Hematopoietic multipotent progenitor cell treated with erythropoietin and hydrocortisone succinate and interleukin-3 and kit ligand, for 6 days (in vitro differentiated cells): ENCODE measurements around the gene CDH13.
A peak's percentile ranks its signal among the peaks of the same experiment; 100 is the strongest.

Experiments
- DNase-seq: peaks from one replicate; pipeline ENCODE4 v3.0.0-alpha.2; 2015

The CDH13 gene

DNA sequence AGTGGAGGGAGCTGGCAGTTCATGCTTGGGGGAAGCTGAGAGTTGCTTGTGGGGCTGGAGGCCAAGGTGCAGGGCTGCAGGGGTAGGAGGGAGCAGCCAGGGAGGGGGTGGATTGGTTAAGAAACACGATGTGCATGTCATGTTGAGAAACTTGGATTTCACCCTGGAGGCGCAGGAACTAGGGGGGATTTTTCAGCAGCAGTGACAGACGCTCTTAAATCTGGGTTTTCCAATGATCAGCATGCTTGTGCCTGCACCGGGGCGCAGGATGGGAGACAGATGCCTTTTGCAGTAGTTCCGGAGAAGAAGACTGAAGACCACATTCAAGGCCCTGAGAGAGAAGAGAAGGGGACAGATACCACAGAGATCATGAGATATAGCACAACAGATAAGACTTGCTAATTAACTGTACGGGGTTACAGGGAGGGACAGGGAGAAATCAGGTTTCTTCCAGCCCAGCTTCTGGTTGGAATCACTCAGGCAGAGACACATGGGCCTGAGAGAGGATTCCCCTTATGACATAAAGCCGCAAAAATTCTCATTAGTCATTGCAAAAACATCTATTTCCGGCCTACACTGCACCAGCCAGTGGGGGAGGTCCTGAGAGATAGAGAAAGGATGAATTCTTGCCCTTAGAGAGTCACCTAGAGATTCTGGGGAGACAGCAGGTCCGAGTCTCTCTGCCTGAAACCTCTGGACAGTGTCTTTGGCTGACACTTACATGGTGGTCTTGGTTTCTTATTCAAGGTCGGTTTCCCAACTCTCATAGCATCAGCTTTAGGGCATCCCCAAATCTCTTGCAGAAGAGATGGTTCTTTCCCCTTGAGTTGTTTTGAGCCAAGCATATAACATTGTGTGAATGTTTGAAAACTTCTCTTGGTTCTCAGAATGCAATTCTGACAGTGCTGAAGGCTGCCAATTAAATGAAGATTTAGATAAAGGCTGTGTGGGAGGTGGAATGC is 27.1 kb downstream of the CDH13 start:
- DNase-seq: no peak

DNA sequence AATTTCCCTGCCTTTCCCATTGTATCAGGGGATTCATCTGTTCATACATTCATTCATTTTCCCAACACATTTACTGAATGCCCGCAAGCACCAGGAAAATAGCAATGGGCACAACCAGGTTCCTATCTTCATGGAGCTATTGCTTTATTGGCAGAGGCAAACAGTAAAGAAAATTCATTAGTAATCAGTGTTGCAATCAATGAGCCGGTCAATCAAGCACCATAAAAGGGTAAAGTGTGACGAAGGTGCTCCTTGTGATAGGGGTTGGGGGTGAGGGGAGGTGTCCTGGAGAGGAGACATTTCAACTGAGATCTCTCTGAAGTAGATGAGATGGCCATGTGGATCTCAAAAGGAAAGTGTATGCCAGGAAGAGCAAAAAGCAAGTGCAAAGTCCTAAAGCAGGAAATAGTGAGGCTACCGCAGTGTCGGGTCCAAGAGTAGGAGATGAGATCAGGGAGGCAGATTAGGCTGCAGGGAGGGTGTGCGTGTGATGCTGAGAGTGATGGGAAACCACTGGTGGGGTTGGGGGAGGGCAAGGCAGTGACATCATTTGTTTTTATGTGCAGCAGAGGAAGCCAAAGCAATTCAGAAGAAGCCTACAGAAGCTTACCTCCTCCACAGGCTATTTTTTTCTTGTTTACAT is 28.4 kb downstream of the CDH13 start:
- peak; percentile 6 for DNase-seq

DNA sequence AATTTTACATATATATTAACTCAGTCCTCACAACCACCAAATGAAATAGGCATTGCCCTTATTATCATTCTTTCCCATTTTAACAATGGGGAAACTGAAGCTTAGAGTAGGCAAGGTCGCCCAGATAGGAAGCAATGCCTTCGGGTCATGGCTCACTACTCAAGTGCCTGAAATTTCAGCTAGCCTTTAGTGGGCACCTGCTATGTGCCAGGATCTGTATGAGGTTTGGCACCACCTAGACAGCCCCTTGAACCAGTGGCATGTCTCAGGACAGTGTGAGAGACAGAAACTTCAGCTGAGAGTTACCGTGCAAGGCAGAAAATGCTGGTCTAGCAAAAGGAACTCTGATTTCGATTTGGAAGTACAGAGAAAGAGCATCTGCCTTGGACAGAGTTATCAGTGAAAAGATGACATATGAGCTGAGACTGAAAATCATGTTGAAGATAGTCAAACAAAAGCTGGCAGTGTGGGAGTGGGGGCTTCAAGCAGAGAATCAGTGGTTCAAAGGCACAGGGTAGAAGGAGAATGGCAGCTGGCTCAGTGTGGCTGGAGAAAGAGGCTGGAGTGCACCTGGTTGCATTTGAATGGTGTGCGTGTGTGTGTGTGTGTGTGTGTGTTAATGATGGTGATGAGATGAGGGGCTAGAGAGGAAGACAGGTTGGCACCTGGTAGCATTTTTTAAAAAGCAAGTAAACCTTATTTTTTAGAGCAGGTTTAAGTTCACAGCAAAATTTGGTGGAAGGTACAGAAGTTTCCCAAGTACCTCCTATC is 29.1 kb downstream of the CDH13 start:
- DNase-seq: no peak

DNA sequence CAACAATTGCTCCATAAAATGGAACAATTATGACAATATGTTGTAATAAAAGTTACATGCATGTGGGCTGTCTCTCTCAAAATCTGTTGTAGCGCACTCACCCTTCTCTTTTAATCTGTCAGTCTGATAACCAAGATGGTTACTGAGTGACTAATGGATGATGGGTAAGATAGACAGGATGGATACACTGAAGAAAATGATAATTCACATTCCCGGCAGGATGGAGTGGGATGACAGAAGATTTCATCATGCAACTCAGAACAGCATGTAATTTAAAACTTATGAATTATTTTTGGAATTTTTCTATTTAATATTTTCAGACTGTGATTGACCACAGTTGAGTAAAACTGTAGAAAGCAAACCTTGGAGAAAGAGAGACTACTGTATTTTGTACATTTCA is 30.5 kb downstream of the CDH13 start:
- DNase-seq: no peak

DNA sequence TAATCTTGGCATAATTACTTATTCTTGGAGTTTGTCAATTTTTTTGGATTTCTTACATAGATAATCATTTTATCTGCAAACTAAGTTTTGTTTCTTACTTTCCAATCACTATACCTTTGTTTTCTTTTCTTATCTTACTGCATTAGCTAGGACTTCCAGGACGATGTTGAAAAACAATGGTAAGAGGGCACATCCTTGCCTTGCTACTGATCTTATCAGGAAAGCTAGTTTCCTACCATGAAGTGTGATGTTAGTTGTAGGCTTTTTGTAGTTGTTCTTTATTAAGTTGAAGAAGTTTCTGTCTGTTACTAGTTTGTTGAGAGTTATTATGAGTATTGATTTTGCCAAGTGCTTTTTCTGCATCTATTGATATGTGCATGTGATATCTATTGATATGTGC is 31.0 kb downstream of the CDH13 start:
- DNase-seq: no peak

DNA sequence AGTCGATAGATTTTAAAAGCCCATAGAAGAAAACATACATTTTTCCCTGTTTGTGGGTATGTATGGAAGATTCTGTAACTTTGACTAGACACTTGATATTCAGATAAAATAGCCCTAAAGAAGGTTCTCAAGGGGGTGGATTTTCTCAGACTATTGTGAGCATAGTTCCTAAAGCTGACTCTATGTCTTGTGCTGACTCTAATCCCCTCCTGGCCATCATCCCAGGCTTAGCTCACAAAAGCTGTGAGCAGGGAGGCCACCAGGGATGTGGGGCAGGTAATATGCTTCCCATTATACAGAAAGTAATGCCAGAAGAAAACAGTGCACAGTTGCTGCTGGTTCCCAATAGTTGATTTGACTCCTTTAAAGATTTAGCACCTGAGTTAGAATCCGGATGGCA is 32.0 kb downstream of the CDH13 start:
- DNase-seq: no peak

DNA sequence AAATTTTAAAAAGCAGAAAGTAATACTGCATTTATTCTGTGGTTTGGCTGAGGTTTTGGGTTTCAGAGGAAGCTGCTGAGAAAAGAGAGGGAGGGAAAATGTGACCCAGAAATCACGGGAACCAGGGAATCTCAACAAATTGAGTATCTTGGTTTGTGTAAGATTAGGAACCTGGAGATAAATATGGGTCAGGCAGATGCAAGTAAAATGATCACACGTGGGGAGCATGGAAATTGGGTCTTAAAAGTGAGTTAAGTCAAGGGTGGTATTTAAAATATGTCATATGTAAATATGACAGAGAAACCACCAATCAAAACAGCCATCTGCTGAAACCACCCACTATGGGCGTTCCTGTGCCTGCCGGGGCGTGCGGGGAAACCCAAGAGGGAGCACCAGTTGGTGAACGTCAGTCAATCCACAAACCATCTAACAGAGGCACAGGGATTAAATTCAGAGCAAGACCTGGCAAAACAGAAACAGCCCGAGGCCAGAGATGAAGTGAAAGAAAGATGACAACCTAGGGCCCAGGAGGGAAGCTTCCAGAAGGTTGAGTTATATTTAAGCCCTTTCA is 33.4 kb downstream of the CDH13 start:
- no peak for DNase-seq

DNA sequence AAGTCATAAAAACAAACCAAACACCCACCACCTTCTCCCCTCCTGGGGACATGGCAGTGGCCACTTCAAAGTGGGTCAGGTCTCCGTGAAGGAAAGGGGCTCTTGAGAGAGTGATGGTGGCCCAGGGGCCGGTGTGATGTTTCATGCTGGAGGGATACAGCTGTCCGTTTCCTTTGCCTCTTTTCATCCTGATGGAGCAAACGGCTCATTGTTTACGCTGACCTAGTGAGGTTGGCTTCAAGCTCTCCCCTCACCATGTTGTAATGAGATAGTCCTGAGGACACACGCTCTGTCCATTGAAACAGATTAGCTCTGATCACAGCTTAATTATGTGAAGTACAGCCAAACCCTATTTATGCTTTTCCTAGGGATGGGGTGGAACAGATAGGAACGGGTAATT is 34.2 kb downstream of the CDH13 start:
- no peak for DNase-seq

DNA sequence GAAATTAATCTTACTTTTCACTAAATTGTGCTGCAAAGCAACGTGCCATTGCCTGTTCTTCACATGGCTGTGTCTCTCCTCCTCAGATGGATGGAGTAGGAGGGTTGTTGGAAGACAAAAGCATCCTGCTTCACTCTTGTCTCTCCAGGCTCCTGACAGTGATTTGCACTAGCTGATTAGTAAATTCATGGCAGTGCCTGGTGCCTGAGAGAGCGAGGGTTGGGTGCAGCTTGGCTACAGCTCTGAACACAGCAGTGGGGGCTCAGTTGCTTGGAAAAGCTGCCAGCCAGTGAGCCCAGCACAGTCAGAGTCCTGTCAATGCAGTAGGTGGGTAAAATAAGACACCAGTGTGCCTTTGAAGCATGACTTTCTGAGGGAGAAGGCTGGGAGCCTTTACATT is 37.4 kb downstream of the CDH13 start:
- no peak for DNase-seq

DNA sequence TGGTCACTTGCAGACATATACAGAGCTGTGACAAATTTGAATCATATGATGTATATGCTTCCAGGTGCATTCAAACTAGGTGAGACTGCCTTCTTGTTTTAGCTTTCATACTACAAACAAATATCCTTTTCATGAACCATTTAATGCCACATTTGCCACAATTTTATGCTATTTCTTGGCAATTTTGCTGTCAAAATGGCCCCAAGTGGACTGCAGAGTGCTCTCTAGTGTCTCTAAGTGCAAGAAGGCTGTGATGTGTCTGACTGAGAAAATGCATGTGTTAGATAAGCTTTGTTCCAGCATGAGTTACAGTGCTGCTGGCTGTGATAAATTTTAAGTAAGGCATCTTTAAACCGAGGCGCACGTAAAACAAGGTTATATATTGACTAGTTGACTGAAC is 38.3 kb downstream of the CDH13 start:
- DNase-seq: no peak

DNA sequence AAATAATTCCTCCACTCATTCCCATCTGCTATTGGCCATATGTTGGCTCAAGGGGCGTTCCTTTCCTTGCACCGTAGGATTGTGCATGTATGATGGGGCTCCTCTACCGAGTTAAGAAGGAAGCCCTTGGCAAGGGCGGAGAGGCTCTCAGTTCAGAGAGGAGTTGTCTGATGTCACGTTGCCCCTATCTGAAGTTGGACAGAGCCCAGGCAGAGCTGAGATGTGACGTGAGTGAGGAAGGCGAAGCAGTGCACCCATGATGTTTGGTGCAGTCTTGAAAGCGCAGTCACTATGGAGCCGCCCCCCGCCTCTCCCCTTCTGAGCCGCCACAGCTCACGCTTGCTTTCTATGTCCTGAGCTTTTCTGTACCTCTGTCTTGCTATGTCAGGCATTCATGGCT is 40.7 kb downstream of the CDH13 start:
- DNase-seq: no peak

DNA sequence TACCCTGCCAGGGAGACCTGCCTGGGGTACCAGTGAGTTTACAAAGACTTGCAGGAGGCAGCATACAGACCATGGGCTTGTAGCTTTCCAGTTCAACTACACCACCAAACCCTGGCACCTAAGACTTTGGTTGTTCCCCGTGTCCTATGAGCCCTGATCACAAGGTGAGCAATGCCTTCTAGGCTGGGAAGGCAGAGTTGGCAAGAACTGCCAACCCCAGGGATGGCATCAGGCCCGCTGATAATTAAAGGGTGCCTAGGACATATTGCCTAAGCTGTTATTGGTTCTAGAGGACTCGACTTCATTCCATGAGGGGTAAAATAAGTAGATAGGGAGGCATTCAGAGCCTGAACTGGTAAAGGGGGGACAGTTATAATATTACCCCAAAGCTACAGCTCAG is 41.3 kb downstream of the CDH13 start:
- no peak for DNase-seq

DNA sequence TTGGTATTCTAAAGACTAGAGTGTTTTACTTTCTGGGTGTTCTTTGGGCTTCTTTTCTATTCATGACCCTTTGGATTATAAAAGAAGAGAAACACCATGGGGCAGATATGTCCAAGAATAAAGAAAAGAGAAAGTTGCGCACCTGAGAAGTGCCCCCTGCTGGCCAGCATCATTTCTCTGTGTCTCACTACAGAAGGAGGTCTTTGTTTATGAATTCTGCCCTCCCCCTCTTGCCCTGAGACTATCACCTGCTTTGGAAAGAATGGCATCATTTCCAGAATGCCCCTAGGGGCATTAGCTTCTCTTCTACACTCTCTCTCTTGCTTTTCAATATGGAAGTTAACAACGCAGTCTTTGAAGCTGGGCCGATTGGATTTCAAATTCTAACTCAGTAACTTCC is 45.0 kb downstream of the CDH13 start:
- peak; percentile 3 for DNase-seq

DNA sequence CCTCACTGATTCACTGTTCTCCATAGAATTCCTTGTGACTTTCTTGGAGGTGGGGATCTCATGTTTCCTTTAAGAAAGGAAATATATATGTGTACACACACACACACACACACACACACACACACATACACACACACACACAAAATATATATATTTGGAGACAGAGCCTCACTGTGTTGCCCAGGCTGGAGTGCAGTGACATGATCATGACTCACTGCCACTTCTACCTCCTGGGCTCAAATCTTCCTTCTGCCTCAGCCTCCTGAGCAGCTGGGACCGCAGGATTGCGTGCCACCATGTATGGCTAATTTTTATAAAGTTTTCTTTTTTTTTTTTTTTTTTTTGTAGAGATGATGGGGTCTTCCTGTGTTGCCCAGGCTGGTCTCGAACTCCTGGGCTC is 45.9 kb downstream of the CDH13 start:
- no peak for DNase-seq

DNA sequence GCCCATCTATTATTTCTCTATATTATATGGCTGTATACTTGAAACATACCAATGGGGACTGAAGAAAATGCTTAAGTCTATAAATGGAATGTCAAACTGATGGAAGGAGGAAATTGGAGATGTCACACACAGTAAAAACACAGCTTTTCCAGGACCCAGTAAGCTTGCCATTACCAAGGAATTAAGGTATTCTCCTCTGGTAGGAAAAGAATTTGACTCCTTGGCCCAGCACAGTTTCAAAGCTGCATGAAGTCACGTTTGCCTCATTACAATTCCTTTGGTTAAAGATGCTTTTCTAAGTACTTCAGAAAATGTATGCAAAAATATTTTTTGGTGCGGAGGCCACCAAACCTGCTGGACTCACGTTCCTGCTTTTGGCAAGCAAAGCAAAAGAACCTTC is 48.5 kb downstream of the CDH13 start:
- no peak for DNase-seq

DNA sequence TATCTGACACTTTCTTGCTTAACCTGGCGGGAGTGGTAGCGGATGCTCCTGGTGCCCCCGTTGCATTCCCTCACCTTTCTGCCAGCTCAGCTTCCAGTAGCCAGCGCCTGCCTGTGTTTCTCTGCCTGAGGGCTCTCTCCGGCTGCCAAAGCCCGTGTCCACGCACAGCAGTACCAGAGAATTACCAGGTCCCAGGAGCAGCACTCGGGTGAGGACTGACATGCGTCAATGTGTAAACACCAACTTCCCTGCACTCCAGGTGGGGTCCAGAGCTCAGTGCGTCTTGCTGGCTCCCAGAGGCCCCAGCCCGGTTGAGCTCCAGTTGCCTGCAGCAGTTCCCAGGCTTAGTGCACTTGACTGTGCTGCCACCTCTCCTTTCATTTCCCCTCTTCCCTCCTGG is 54.8 kb downstream of the CDH13 start:
- no peak for DNase-seq

DNA sequence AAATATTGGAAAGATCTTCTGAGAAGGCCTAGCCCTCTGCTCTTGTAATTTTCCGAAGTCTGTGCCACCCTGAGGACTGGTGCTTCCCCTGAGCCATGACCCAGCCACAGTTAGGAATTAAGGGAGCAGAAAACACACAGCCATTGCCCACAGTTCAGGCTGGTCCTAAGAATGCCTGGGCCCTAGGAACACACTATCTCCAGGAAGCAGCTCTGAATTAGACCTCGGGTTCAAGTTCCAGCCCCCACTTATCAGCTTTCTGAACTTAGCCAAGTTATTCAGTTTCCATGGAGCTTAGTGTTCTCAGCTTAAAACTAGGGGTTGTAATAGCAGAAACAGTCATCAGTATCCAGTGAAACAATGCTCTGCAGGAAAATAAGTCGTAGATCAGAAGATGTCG is 56.0 kb downstream of the CDH13 start:
- no peak for DNase-seq

DNA sequence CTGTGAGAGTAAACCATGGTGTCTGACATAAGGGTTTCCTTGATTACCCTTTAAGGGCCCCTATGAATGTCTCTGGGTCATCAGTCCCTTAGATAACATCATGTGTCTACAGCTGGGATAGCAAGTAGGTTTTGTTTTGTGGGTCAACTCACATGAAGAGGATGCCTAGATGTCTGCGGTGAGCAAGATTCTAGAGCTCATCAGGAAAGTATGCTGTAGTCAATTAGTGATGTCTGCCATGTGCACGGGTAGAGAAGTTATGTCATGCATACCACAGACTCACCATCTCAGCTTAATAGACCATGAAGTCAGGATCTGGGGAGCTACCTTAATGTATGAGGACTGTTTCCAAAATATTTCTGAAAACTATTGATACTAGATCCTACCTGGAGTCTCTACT is 57.5 kb downstream of the CDH13 start:
- DNase-seq: no peak

DNA sequence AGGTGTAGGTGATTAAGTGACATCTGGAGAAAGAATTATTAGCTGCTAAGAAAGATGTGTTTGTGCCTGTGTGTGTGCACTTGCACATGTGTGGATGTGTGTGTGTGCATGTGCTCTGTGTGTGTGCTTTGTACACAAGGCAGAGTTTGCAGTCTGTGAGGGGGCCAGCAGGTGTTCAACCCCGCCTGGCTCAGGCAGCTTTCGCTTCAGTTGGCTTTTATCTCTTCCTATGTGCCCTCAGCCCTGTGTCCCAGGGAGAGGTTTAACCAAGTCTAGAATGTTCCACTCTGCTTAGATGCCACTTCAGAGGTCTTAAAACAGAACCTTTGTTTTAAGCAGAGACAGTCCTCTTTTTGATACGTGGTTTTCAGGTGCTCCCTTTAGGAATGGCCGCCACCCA is 58.8 kb downstream of the CDH13 start:
- no peak for DNase-seq

DNA sequence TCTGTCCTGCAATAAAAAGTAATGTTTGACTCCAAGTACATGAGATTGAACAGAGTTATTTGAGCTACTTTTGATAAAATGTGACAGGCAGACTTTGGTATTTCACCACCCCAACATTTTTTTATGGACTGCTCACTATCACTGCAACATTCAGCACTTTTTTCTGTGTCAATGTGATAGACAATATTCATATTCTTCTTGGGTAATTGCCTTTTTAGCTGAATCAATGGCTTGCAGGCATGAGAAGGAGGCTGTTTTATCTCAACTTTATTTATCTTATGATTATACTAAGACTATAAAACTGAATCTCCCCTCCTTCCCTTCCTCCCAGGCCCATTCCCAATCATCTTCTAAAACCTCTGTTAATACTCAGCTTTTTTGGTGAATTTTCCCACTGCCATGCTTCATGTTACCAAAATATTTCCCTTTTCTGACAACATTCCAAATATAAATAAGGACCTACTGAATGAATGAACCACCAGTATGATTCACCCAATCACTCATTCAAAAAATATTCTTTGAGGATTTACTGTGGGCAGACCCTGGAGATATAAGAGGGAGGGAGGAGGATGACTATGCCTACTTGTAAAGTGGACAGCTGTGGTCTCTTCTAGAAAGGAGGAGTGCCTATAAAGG is 67.6 kb downstream of the CDH13 start:
- DNase-seq: no peak

DNA sequence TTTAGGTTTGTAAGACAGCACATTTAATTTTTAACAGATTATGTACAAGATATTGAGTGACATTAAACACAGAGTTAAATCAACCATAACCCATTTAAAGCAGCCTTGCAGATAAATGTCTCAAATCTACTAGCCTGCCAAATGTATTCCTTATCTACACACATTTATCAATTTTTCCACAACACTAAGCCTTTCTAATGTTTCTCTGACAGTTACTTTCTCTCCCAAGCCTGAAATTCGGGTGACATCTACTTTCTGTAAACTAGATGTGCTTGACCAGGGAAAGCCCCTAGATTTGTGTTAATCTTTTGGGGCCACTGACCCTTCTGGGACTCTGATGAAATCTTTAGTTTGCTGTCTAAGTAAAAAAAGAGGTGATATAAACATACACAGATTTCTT is 69.0 kb downstream of the CDH13 start:
- DNase-seq: no peak

DNA sequence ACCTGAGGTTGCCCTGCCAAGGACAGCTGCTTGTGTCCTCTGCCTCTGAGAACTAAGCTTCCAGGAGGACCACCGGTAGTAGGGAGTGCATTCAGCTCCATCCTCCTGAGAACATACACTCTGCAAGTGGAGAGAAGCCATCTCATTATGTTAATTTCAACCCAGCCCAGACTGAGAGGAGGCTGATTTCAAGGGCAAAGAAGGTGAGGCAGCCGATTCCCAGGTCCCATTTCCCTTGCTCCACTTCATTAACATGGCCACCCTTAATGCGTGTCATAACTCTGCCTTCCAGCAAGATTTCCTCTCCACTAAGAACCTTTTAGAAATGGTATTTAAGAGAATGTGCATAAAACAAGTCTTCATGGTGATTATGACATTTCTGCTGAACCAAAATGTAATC is 72.5 kb downstream of the CDH13 start:
- DNase-seq: no peak
